ENCODE measurements around the gene ATP11A. TPM values are rescaled to one million over a fixed set of nuclear protein-coding genes. Genes with fewer than 3 reads are reported as not detected.

The ATP11A gene
- total RNA-seq, 1 experiment from 2014 or later = 8.7 TPM

GRCh38 chr13:112716841-112717520, 27.1 kb downstream of the ATP11A start:
- H3K9me3 ChIP-seq (ENCODE audit: low read length) = no peaks in the 10 kb centered on the region
- no peak overlapping the region for H3K4me3 ChIP-seq (ENCODE audit: low read length)
- no peak overlapping the region for H3K9ac ChIP-seq (ENCODE audit: low read length)
- no peak overlapping the region for H2AFZ ChIP-seq (ENCODE audit: low read length)
- H3K9me2 ChIP-seq (replicated peaks; ENCODE audit: low read length) = no peaks in the 10 kb centered on the region
- H3F3A ChIP-seq (ENCODE audit: low read length, unreplicated experiment) = no peaks in the 10 kb centered on the region
- ATAC-seq = no peak
- POLR2A ChIA-PET (ENCODE audit: unreplicated experiment) = no interaction called here
- no peak overlapping the region for H3K27ac ChIP-seq (ENCODE audit: low read length)
- CTCF ChIA-PET = no interaction called here
- H3K79me2 ChIP-seq (ENCODE audit: low read length) = peaks cover 8% of the 10 kb centered on the region; the same call in 1 of the 2 replicates
- DNase-seq = no peak
- H3K36me3 ChIP-seq (ENCODE audit: low read depth, low read length) = no peaks in the 10 kb centered on the region
- peaks cover 13% of the 10 kb centered on the region for H3K4me1 ChIP-seq (ENCODE audit: insufficient read depth, low read length)
- intact Hi-C loops (cut with micrococcal nuclease) = no loop called here
- H4K20me1 ChIP-seq (ENCODE audit: low read length) = no peaks in the 10 kb centered on the region
- H3K4me2 ChIP-seq (ENCODE audit: low read length) = no peak overlapping the region
- TF ChIP-seq EZH2phosphoT487 (IDR thresholded peaks at IDR 0.05; ENCODE audit: borderline replicate concordance, low read length) (no peak), CTCF (conservative IDR thresholded peaks at IDR 0.05; ENCODE audit: low read depth, low read length) (no peak), EZH2 (IDR thresholded peaks at IDR 0.05; ENCODE audit: low read length, unreplicated experiment) (no peak)
- no TSS peak for BruUV-seq (replicated peaks)
- H3K27me3 ChIP-seq (ENCODE audit: low read length) = no peaks in the 10 kb centered on the region

- no peaks in the 10 kb centered on the region for H3K9me3 ChIP-seq (ENCODE audit: low read length)
- POLR2A ChIA-PET (ENCODE audit: unreplicated experiment) = no interaction called here
- peaks cover 17% of the 10 kb centered on the region for H3K4me1 ChIP-seq (ENCODE audit: insufficient read depth, low read length)
- CTCF ChIA-PET = no interaction called here
- H4K20me1 ChIP-seq (ENCODE audit: low read length) = no peaks in the 10 kb centered on the region
- H3F3A ChIP-seq (ENCODE audit: low read length, unreplicated experiment) = no peaks in the 10 kb centered on the region
- no peak overlapping the region for H2AFZ ChIP-seq (ENCODE audit: low read length)
- no peak overlapping the region for H3K4me3 ChIP-seq (ENCODE audit: low read length)
- no peaks in the 10 kb centered on the region for H3K9me2 ChIP-seq (replicated peaks; ENCODE audit: low read length)
- no peak for DNase-seq
- no peak for TF ChIP-seq EZH2phosphoT487 (IDR thresholded peaks at IDR 0.05; ENCODE audit: borderline replicate concordance, low read length)
- no peak for TF ChIP-seq CTCF (conservative IDR thresholded peaks at IDR 0.05; ENCODE audit: low read depth, low read length)
- TF ChIP-seq EZH2 (IDR thresholded peaks at IDR 0.05; ENCODE audit: low read length, unreplicated experiment) = no peak
- H3K4me2 ChIP-seq (ENCODE audit: low read length) = no peak overlapping the region
- intact Hi-C loops (cut with micrococcal nuclease) = no loop called here
- ATAC-seq = no peak
- no peak overlapping the region for H3K27ac ChIP-seq (ENCODE audit: low read length)
- H3K9ac ChIP-seq (ENCODE audit: low read length) = no peak overlapping the region
- no peaks in the 10 kb centered on the region for H3K79me2 ChIP-seq (ENCODE audit: low read length)
- no peaks in the 10 kb centered on the region for H3K36me3 ChIP-seq (ENCODE audit: low read depth, low read length)
- H3K27me3 ChIP-seq (ENCODE audit: low read length) = no peaks in the 10 kb centered on the region
- BruUV-seq (replicated peaks) = no TSS peak
Measured at GRCh38 chr13:112718318-112718717, 28.5 kb downstream of the ATP11A start.

- Histone ChIP-seq H3K4me2 (ENCODE audit: low read length) (no peak overlapping the region), H3K36me3 (ENCODE audit: low read depth, low read length) (no peaks in the 10 kb centered on the region), H4K20me1 (ENCODE audit: low read length) (no peaks in the 10 kb centered on the region), H3K27ac (ENCODE audit: low read length) (no peak overlapping the region), H3K79me2 (ENCODE audit: low read length) (no peaks in the 10 kb centered on the region), H3K27me3 (ENCODE audit: low read length) (no peaks in the 10 kb centered on the region), H3F3A (ENCODE audit: low read length, unreplicated experiment) (no peaks in the 10 kb centered on the region), H3K9me2 (replicated peaks; ENCODE audit: low read length) (no peaks in the 10 kb centered on the region), H3K9ac (ENCODE audit: low read length) (no peak overlapping the region), H3K4me1 (ENCODE audit: insufficient read depth, low read length) (peaks cover 21% of the 10 kb centered on the region), H3K4me3 (ENCODE audit: low read length) (no peak overlapping the region), H2AFZ (ENCODE audit: low read length) (no peak overlapping the region), H3K9me3 (ENCODE audit: low read length) (no peaks in the 10 kb centered on the region)
- no peak for ATAC-seq
- no peak for DNase-seq
- no TSS peak for BruUV-seq (replicated peaks)
- TF ChIP-seq EZH2phosphoT487 (IDR thresholded peaks at IDR 0.05; ENCODE audit: borderline replicate concordance, low read length) (no peak), EZH2 (IDR thresholded peaks at IDR 0.05; ENCODE audit: low read length, unreplicated experiment) (no peak), CTCF (conservative IDR thresholded peaks at IDR 0.05; ENCODE audit: low read depth, low read length) (no peak)
- ChIA-PET POLR2A (ENCODE audit: unreplicated experiment) (no interaction called here), CTCF (no interaction called here)
- intact Hi-C loops (cut with micrococcal nuclease) = no loop called here
Measured at GRCh38 chr13:112719016-112719415, 29.2 kb downstream of the ATP11A start.
